ENCODE measurements around the gene ABCB9.
A peak's percentile ranks its signal among the peaks of the same experiment; 100 is the strongest.

GRCh38 chr12:122946690-122947341, 19.4 kb downstream of the ABCB9 start:
- TF ChIP-seq POLR2AphosphoS5 (IDR thresholded peaks at IDR 0.05) = peak in 2 of 3 donors; percentile 73 to 80
- peak in 4 of 5 experiments; percentile 12 to 47 (median 22) for TF ChIP-seq CTCF (IDR thresholded peaks at IDR 0.05)
- TF ChIP-seq EP300 (IDR thresholded peaks at IDR 0.05; ENCODE audit: low read depth) = no peak
- peak; percentile 17 for TF ChIP-seq POLR2A (IDR thresholded peaks at IDR 0.05)
